ENCODE measurements around the gene FRMD4B. TPM values are rescaled to one million over a fixed set of nuclear protein-coding genes. Genes with fewer than 3 reads are reported as not detected.

The FRMD4B gene
- total RNA-seq, 2 experiments from 2014 or later = not detected

DNA sequence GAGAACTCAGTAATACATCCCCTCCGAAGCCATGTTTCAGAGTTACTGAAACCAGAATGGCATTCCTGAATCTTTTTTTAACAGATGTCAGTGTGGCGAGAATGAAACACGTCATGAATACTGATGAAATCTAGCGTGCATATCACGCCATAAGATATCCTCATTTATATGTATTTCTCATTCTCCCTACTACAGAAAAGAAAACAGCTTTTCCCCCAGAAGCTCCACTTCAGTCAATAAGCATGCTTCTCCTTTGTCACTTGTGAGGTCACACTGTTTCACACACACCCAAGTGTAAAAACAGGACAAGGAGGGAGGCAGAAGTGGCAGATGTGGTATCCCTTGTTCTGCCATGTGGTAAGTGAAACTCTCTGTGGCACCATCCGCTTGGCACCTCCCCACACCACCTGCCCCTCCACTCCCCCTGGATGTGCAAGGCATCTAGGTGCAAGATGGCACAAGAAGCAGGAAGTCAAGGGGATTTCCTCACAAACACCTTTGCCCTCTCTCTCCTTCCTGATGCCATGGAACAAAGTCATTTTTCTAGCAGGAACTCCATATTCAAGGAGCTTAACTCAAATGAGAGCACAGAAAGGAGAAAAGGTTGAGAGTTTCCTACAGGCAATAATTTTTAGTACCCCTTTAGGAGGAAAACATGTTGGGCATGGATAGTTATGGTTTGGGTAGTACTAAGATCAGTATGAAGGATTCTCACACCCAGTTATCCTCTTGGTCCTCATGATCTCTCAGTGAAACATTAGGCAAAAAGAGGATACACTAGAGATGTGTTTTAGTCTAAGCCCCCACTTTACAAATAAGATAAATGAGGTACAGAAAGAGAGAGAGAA lies 47.5 kb upstream of the FRMD4B start:
- no peaks in the 10 kb centered on the region for H3K9me3 ChIP-seq (ENCODE audit: low read length)
- H3K4me3 ChIP-seq (ENCODE audit: low read depth, low read length, poor library complexity, severe bottlenecking) = no peak overlapping the region
- no peaks in the 10 kb centered on the region for H3K4me1 ChIP-seq (ENCODE audit: insufficient read depth, low read length, poor library complexity, severe bottlenecking)
- no TSS peak for BruUV-seq (replicated peaks)
- H2AFZ ChIP-seq (ENCODE audit: low read length) = no peak overlapping the region
- no peaks in the 10 kb centered on the region for H3K79me2 ChIP-seq (ENCODE audit: insufficient read depth, low read depth, low read length)
- intact Hi-C loops (cut with micrococcal nuclease; ENCODE audit: unreplicated experiment) = no loop called here
- DNase-seq (ENCODE audit: low spot score) = no peak
- no peak overlapping the region for H3K4me2 ChIP-seq (ENCODE audit: low read length)
- ChIA-PET POLR2A (no interaction called here), CTCF (ENCODE audit: unreplicated experiment) (no interaction called here)
- no peaks in the 10 kb centered on the region for H3K36me3 ChIP-seq (ENCODE audit: insufficient read depth, low read length)
- no peaks in the 10 kb centered on the region for H3K9me2 ChIP-seq (ENCODE audit: insufficient read depth, low read length)
- no peak overlapping the region for H3K27ac ChIP-seq (ENCODE audit: low read depth, low read length, poor library complexity, severe bottlenecking)
- TF ChIP-seq EZH2phosphoT487 (IDR thresholded peaks at IDR 0.05; ENCODE audit: borderline replicate concordance, low read depth, low read length) = no peak
- TF ChIP-seq, protein P1, sequence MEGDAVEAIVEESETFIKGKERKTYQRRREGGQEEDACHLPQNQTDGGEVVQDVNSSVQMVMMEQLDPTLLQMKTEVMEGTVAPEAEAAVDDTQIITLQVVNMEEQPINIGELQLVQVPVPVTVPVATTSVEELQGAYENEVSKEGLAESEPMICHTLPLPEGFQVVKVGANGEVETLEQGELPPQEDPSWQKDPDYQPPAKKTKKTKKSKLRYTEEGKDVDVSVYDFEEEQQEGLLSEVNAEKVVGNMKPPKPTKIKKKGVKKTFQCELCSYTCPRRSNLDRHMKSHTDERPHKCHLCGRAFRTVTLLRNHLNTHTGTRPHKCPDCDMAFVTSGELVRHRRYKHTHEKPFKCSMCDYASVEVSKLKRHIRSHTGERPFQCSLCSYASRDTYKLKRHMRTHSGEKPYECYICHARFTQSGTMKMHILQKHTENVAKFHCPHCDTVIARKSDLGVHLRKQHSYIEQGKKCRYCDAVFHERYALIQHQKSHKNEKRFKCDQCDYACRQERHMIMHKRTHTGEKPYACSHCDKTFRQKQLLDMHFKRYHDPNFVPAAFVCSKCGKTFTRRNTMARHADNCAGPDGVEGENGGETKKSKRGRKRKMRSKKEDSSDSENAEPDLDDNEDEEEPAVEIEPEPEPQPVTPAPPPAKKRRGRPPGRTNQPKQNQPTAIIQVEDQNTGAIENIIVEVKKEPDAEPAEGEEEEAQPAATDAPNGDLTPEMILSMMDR (conservative IDR thresholded peaks at IDR 0.05; ENCODE audit: low read length) = no peak
- H4K20me1 ChIP-seq (ENCODE audit: insufficient read depth, low read length) = no peaks in the 10 kb centered on the region

DNA sequence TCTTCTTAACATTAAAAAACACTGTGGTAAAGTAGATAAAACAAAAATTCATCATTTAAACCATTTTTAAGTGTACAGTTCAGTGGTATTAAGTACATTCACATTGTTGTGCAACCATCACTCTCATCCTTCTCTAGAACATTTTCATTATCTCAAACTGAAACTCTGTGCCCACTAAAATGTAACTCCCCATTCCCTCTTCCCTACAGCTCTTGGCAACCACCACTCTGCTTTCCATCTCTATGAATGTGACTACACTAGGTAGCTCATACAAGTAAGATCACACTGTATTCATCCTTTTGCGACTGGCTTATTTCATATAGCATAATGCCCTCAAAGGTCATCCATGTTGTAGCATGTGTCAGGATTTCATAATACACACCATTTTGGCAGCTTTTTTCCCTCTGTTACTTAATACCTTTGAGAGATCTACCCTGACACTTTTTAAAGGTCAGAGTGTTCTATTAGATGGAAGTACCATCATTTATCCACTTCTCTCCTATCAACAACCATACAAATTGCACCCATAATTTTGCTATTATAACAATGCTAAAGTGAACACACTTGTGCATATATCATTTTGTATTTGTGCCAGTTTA lies 42.9 kb upstream of the FRMD4B start:
- CTCF ChIA-PET (ENCODE audit: unreplicated experiment) = no interaction called here

More for the DNA sequence above, 42.9 kb upstream of the FRMD4B start:
- Histone ChIP-seq H3K36me3 (ENCODE audit: insufficient read depth, low read length) (no peaks in the 10 kb centered on the region), H2AFZ (ENCODE audit: low read length) (no peak overlapping the region), H3K4me1 (ENCODE audit: insufficient read depth, low read length, poor library complexity, severe bottlenecking) (no peaks in the 10 kb centered on the region), H4K20me1 (ENCODE audit: insufficient read depth, low read length) (no peaks in the 10 kb centered on the region), H3K9me2 (ENCODE audit: insufficient read depth, low read length) (no peaks in the 10 kb centered on the region), H3K9me3 (ENCODE audit: low read length) (no peaks in the 10 kb centered on the region), H3K4me2 (ENCODE audit: low read length) (no peak overlapping the region), H3K79me2 (ENCODE audit: insufficient read depth, low read depth, low read length) (no peaks in the 10 kb centered on the region), H3K27ac (ENCODE audit: low read depth, low read length, poor library complexity, severe bottlenecking) (no peak overlapping the region), H3K4me3 (ENCODE audit: low read depth, low read length, poor library complexity, severe bottlenecking) (no peak overlapping the region)
- POLR2A ChIA-PET = no interaction called here
- TF ChIP-seq, protein P1 (conservative IDR thresholded peaks at IDR 0.05; ENCODE audit: low read length) = no peak
- TF ChIP-seq EZH2phosphoT487 (IDR thresholded peaks at IDR 0.05; ENCODE audit: borderline replicate concordance, low read depth, low read length) = no peak
- intact Hi-C loops (cut with micrococcal nuclease; ENCODE audit: unreplicated experiment) = loop anchor here (5.0 kb wide), 2 partner anchors 101 to 266 kb away; no protein-coding TSS in a partner anchor
- no peak for DNase-seq (ENCODE audit: low spot score)
- BruUV-seq (replicated peaks) = no TSS peak

Measured in OCI-LY7 (cell line).